ENCODE measurements around the gene TMEM54.

DNA sequence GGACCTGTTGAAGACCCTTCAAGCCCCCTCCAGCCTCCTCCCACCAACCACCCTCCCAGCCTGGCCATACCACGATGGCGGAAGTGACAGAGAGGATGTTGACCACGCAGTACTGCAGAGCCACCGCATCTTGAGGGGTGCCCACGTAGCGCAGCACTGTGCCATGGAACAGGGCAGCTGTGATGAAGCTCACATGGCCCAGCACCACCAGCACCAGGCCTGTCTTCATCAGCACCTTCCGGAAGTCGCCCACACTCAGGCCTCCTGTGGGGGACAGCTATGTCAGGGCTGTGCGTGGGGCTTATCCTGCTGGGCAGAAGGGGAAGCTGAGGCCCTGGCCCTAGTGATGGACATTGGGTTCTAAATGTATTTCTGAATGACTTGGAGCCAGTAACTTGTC, 3.1 kb downstream of the TMEM54 start:
- TF ChIP-seq, protein P1, sequence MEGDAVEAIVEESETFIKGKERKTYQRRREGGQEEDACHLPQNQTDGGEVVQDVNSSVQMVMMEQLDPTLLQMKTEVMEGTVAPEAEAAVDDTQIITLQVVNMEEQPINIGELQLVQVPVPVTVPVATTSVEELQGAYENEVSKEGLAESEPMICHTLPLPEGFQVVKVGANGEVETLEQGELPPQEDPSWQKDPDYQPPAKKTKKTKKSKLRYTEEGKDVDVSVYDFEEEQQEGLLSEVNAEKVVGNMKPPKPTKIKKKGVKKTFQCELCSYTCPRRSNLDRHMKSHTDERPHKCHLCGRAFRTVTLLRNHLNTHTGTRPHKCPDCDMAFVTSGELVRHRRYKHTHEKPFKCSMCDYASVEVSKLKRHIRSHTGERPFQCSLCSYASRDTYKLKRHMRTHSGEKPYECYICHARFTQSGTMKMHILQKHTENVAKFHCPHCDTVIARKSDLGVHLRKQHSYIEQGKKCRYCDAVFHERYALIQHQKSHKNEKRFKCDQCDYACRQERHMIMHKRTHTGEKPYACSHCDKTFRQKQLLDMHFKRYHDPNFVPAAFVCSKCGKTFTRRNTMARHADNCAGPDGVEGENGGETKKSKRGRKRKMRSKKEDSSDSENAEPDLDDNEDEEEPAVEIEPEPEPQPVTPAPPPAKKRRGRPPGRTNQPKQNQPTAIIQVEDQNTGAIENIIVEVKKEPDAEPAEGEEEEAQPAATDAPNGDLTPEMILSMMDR (conservative IDR thresholded peaks at IDR 0.05): no peak
- no peak for TF ChIP-seq EZH2 (IDR thresholded peaks at IDR 0.05; ENCODE audit: low read depth)

Measured in PC-9 (cell line).